Right lobe of liver (tissue), 4 donors: Measurements from ENCODE around the gene C4orf51.

Experiments used
- CTCF ChIP-seq, 4 donors: fragments of 200-600 bp in 3 of 4; fragments of 450-650 bp in 1 of 4; IDR thresholded peaks; one replicate each; pipeline versions ENCODE4 v1.5.1 to v1.8.0; 2016 to 2022; ENCODE audit warnings: antibody characterized with exemption in 4 of 4, mild to moderate bottlenecking in 2 of 4
- POLR2A ChIP-seq: fragments of 450-650 bp; IDR thresholded peaks from one replicate; pipeline ENCODE4 v1.6.1; 2017; ENCODE audit warnings: antibody characterized with exemption, mild to moderate bottlenecking
- donor health status: DM: no; HTN: no; CAD: no.
- donor health status: DM: no; HTN: no; CAD: no.
- donor health status: DM: no; HTN: yes; CAD: no.

- no peak for TF ChIP-seq CTCF (IDR thresholded peaks at IDR 0.05)
- no peak for TF ChIP-seq POLR2A
Observed at GRCh38 chr4:145769450-145770037, 89.6 kb downstream of the C4orf51 start.
